OCI-LY1 (cell line): Measurements from ENCODE around the gene SENP8.

Experiments used
- CTCF ChIP-seq: fragments of 200-600 bp; sonication (generic), shearing (Covaris generic); IDR thresholded peaks from 2 replicates; pipeline ENCODE4 v1.5.1; 2017; ENCODE audit warnings: mild to moderate bottlenecking, antibody characterized with exemption, low read length, moderate library complexity, mixed read lengths
- EZH2 ChIP-seq: fragments of 200-600 bp; sonication (generic), shearing (Covaris generic); IDR thresholded peaks from 2 replicates; pipeline ENCODE4 v1.8.0; 2017; ENCODE audit warnings: borderline replicate concordance, mixed run types, mild to moderate bottlenecking, antibody characterized with exemption, low read length, moderate library complexity, mixed read lengths

GRCh38 chr15:72160696-72161245 is 42.6 kb downstream of the SENP8 start:
- TF ChIP-seq CTCF, result no peak
- no peak for TF ChIP-seq EZH2
